H1 (cell line): ENCODE results near the gene NFIA. TPM values are rescaled to one million over a fixed set of nuclear protein-coding genes. Genes with fewer than 3 reads are reported as not detected.
A peak's percentile ranks its signal among the peaks of the same experiment; 100 is the strongest.

Experiments used
- CTCF ChIA-PET: fragments of 300-600 bp; sonication (Branson Sonifier 250); formaldehyde crosslinking; loops from one replicate; lab custom pipeline; 2021; ENCODE audit not compliant: partially characterized antibody; lab: Charles Lee
- POLR2A ChIA-PET: fragments of 300-600 bp; sonication (Branson Sonifier 250); formaldehyde crosslinking; loops from one replicate; lab custom pipeline; 2021; ENCODE audit warnings: inconsistent platforms; ENCODE audit not compliant: partially characterized antibody; lab: Charles Lee
- DNase-seq, 2 experiments: peaks; one replicate each; pipeline versions ENCODE4 v3.0.0 to v3.0.0-alpha.2; 2010 to 2022; ENCODE audit warnings: low spot score in 2 of 2, low read depth in 1 of 2, mixed read lengths in 1 of 2
- FAIRE-seq: peaks from 2 replicates; lab custom pipeline; 2011; peaks lifted over from hg19 to GRCh38; lab: Jason Lieb, UNC
- H2AFZ ChIP-seq: 2 replicates; pipeline ENCODE4 v1.8.1; 2012; ENCODE audit warnings: low read length, inconsistent platforms
- H2AK5ac ChIP-seq: 2 replicates; pipeline ENCODE4 v1.6.1; 2013; ENCODE audit warnings: low read depth, low read length
- H2BK120ac ChIP-seq: replicated peaks from 2 replicates; pipeline ENCODE3; 2013; ENCODE audit warnings: low read depth, low read length, inconsistent platforms
- H2BK12ac ChIP-seq: 2 replicates; pipeline ENCODE4 v1.6.1; 2013; ENCODE audit warnings: low read depth, low read length
- H2BK15ac ChIP-seq: 2 replicates; pipeline ENCODE4 v1.6.1; 2013; ENCODE audit warnings: low read length
- H2BK20ac ChIP-seq: 2 replicates; pipeline ENCODE4 v1.6.1; 2013; ENCODE audit warnings: low read length
- H2BK5ac ChIP-seq: 2 replicates; pipeline ENCODE4 v1.6.1; 2013; ENCODE audit warnings: low read depth, low read length
- H3K14ac ChIP-seq: 2 replicates; pipeline ENCODE4 v1.6.1; 2013; ENCODE audit warnings: inconsistent platforms; ENCODE audit not compliant: insufficient read length
- H3K18ac ChIP-seq: 2 replicates; pipeline ENCODE4 v1.6.1; 2013; ENCODE audit warnings: low read length; ENCODE audit errors: extremely low read depth
- H3K23ac ChIP-seq: 2 replicates; pipeline ENCODE4 v1.6.1; 2013; ENCODE audit warnings: inconsistent platforms; ENCODE audit not compliant: insufficient read length
- H3K23me2 ChIP-seq: 2 replicates; pipeline ENCODE4 v1.6.1; 2013; ENCODE audit warnings: low read depth, low read length
- H3K27ac ChIP-seq: 2 replicates; pipeline ENCODE4 v1.6.1; 2011; ENCODE audit warnings: low read depth, low read length, inconsistent platforms
- H3K27me3 ChIP-seq, 4 experiments: replicated peaks in 1 of 4; 1 replicate in 1 of 4; 2 replicates in 3 of 4; pipeline versions ENCODE4 v1.6.1 to v1.8.1; 2011 to 2013; ENCODE audit warnings: low read length in 3 of 4, mild to moderate bottlenecking in 3 of 4, inconsistent platforms in 2 of 4, mixed read lengths in 2 of 4, moderate library complexity in 1 of 4; ENCODE audit not compliant: control insufficient read depth in 3 of 4, insufficient read depth in 3 of 4; ENCODE audit errors: extremely low read depth in 1 of 4
- H3K36me3 ChIP-seq, 4 experiments: 2 replicates each; pipeline versions ENCODE4 v1.6.1 to v1.8.1; 2011 to 2013; ENCODE audit warnings: mild to moderate bottlenecking in 4 of 4, low read length in 3 of 4, moderate library complexity in 2 of 4, control low read depth in 1 of 4, inconsistent platforms in 1 of 4; ENCODE audit not compliant: insufficient read depth in 4 of 4, control insufficient read depth in 2 of 4
- H3K4ac ChIP-seq: replicated peaks from 2 replicates; pipeline ENCODE3; 2013; ENCODE audit warnings: low read length, low read depth, mixed read lengths, inconsistent platforms; ENCODE audit not compliant: insufficient read length
- H3K4me1 ChIP-seq, 4 experiments: replicated peaks in 1 of 4; 1 replicate in 1 of 4; 2 replicates in 3 of 4; pipeline versions ENCODE4 v1.6.1 to v1.8.1; 2011 to 2013; ENCODE audit warnings: low read length in 3 of 4, inconsistent platforms in 2 of 4, mixed read lengths in 1 of 4; ENCODE audit not compliant: insufficient read depth in 4 of 4, control insufficient read depth in 3 of 4
- H3K4me2 ChIP-seq, 2 experiments: 2 replicates each; pipeline versions ENCODE4 v1.6.1 to v1.8.1; 2011 to 2013; ENCODE audit warnings: low read depth in 2 of 2, low read length in 2 of 2, control low read depth in 1 of 2, inconsistent platforms in 1 of 2, mild to moderate bottlenecking in 1 of 2; ENCODE audit not compliant: insufficient read depth in 1 of 2
- H3K4me3 ChIP-seq, 4 experiments: fragments of 200-600, 300-600 bp in 1 of 4; sonication (generic), shearing (Covaris generic), sonication (Bioruptor Twin) in 1 of 4; 2 replicates each; pipeline versions ENCODE4 v1.5.1 to v1.8.1; 2011 to 2016; ENCODE audit warnings: low read length in 4 of 4, low read depth in 3 of 4, control low read depth in 2 of 4, inconsistent platforms in 2 of 4, mild to moderate bottlenecking in 2 of 4, mixed read lengths in 1 of 4, moderate library complexity in 1 of 4; ENCODE audit not compliant: insufficient read depth in 2 of 4; ENCODE audit errors: extremely low read depth in 1 of 4
- H3K56ac ChIP-seq: replicated peaks from 2 replicates; pipeline ENCODE3; 2013; ENCODE audit warnings: low read depth, mild to moderate bottlenecking, mixed read lengths, low read length, inconsistent platforms; ENCODE audit not compliant: insufficient read length
- H3K79me1 ChIP-seq: 2 replicates; pipeline ENCODE4 v1.6.1; 2013; ENCODE audit warnings: low read depth, low read length, control low read depth
- H3K79me2 ChIP-seq, 2 experiments: 2 replicates each; pipeline versions ENCODE4 v1.6.1 to v1.8.1; 2012 to 2013; ENCODE audit warnings: low read length in 2 of 2, mild to moderate bottlenecking in 2 of 2, inconsistent platforms in 1 of 2; ENCODE audit not compliant: insufficient read depth in 2 of 2, control insufficient read depth in 1 of 2
- H3K9ac ChIP-seq, 4 experiments: replicated peaks in 1 of 4; 1 replicate in 1 of 4; 2 replicates in 3 of 4; pipeline versions ENCODE4 v1.6.1 to v1.8.1; 2011 to 2013; ENCODE audit warnings: low read depth in 3 of 4, low read length in 3 of 4, control low read depth in 2 of 4, mild to moderate bottlenecking in 2 of 4, moderate library complexity in 2 of 4, inconsistent platforms in 1 of 4; ENCODE audit errors: extremely low read depth in 1 of 4
- H3K9me3 ChIP-seq, 2 experiments: 2 replicates each; pipeline versions ENCODE4 v1.6.1 to v1.8.1; 2012 to 2013; ENCODE audit warnings: mild to moderate bottlenecking in 2 of 2, moderate library complexity in 2 of 2, control low read depth in 1 of 2, inconsistent platforms in 1 of 2, low read depth in 1 of 2, low read length in 1 of 2, mixed read lengths in 1 of 2; ENCODE audit not compliant: insufficient read depth in 2 of 2
- H4K20me1 ChIP-seq, 2 experiments: replicated peaks in 1 of 2; 2 replicates each; pipeline versions ENCODE3 to v1.8.1; 2011 to 2013; ENCODE audit warnings: inconsistent platforms in 2 of 2, low read length in 2 of 2, mild to moderate bottlenecking in 1 of 2; ENCODE audit not compliant: insufficient read depth in 2 of 2, control insufficient read depth in 1 of 2
- H4K5ac ChIP-seq: 2 replicates; pipeline ENCODE4 v1.6.1; 2013; ENCODE audit warnings: low read length, low read depth, mixed read lengths, inconsistent platforms; ENCODE audit not compliant: insufficient read length
- H4K8ac ChIP-seq: 2 replicates; pipeline ENCODE4 v1.8.0; 2013; ENCODE audit warnings: mild to moderate bottlenecking, moderate library complexity, low read length, inconsistent platforms; ENCODE audit not compliant: insufficient read depth; ENCODE audit errors: extremely low read depth
- H4K91ac ChIP-seq: replicated peaks from 2 replicates; pipeline ENCODE3; 2013; ENCODE audit warnings: low read length, mixed read lengths, inconsistent platforms; ENCODE audit not compliant: insufficient read length
- CHD1 ChIP-seq: IDR thresholded peaks from 2 replicates; pipeline ENCODE4 v1.6.1; 2012; ENCODE audit warnings: low read depth, low read length, improper control_type of control experiment
- NANOG ChIP-seq: IDR thresholded peaks from 2 replicates; pipeline ENCODE4 v1.6.1; 2011; ENCODE audit warnings: low read length, low read depth, mild to moderate bottlenecking, inconsistent platforms; ENCODE audit not compliant: insufficient read depth, poor library complexity, severe bottlenecking
- ZNF274 ChIP-seq: IDR thresholded peaks from 2 replicates; pipeline ENCODE4 v1.7.0; 2012; ENCODE audit warnings: low read length, borderline replicate concordance; ENCODE audit errors: extremely low read depth
- WGBS, 2 experiments: shearing (Covaris generic) in 1 of 2; methylation state at CpG; one replicate each; pipeline versions ENCODE4 v1.1.6 to v1.1.7; 2013 to 2015; ENCODE audit warnings: low lambda C conversion rate in 2 of 2, mixed read lengths in 2 of 2, inconsistent platforms in 1 of 2, low coverage in 1 of 2, missing lambda C conversion rate in 1 of 2; ENCODE audit not compliant: insufficient replicate concordance in 2 of 2, insufficient coverage in 1 of 2, insufficient read length in 1 of 2; ENCODE audit errors: extremely low coverage in 1 of 2, missing lambda C conversion rate in 1 of 2; 5-methylcytosine and 5-hydroxymethylcytosine counted together
- polyA plus RNA-seq, 7 experiments: library from polyadenylated mRNA; depleted of rRNA in 3 of 7; stranded (reverse) in 5 of 7; unstranded in 2 of 7; fragments of >200 nt in 5 of 7; fragments of 200-250 nt in 2 of 7; gene quantifications; 1 replicate in 5 of 7; 2 replicates in 1 of 7; 4 replicates in 1 of 7; pipeline versions ENCODE4 v1.2.1 to v1.2.3, GENCODE V29; 2011 to 2013; ENCODE audit warnings: missing spikeins in 2 of 7, mixed read lengths in 2 of 7
- total RNA-seq: library from RNA; stranded (reverse); fragmentation: NEBNext Ultra II Directional; extraction: Animal tissue kit (Norgen Biotek cat#: 25700); gene quantifications from 2 replicates; pipeline ENCODE4 v1.2.1, GENCODE V29; 2021
- TF ChIP-seq, protein P1 (sequence below): IDR thresholded peaks from 2 replicates; pipeline ENCODE4 v1.6.1; 2011; ENCODE audit warnings: low read length, improper control_type of control experiment

NFIA gene
- total and polyA plus RNA-seq, 2 of the 8 experiments (the other 6 are each of a cell fraction or from before 2014, with no cell fraction given) = 1.8 to 2.3 TPM

DNA sequence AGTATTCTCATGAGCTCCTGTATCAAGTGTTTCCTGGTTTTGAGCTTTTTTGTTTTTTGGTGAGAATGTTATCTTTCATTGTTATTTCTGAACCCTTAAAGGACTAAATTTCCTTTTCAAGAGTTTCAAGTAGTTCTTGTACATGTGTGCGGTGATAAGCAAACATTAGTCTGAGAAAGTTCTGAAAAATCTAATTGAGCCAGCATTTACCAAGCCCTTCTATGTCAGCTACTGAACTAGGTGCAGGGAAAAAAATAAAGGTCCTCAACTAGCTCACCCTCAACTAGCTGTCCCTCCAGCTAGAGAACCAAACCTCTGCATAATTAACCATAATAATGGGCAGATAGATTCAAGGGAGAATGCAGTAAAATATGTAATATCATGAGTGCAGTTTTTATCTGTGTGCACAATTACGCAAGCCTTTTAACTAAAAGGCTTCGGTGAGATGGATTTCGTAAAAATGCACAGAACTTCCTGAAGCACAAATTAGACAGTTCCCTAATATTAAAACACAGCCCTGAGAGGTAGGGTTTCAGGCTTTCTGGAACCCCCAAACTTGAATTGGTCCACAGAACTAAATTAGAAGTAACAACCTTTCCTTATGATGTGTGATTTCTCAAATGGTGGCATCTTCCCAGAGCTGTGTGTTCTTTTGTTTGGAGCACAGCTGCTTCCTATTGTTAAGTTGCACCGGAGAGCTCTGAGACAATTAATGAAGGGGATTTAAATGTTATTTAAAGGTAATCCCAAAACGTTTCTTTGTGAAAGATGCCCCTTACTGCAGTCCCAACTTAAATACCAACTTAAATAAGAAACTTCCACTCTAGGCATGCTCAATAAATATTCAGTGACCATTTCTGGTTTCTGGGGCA, 165.8 kb downstream of the NFIA start:
- no peak overlapping the region for H2AK5ac ChIP-seq
- peak overlapping the region in 1 of 2 experiments; percentile 14; a peak in 1 of 4 replicates for H3K4me2 ChIP-seq
- H4K91ac ChIP-seq = no peak overlapping the region
- no peak overlapping the region for H3K56ac ChIP-seq
- H2BK12ac ChIP-seq = no peak overlapping the region
- H2AFZ ChIP-seq = no peak overlapping the region
- H3K23ac ChIP-seq = no peak overlapping the region
- TF ChIP-seq, protein P1, sequence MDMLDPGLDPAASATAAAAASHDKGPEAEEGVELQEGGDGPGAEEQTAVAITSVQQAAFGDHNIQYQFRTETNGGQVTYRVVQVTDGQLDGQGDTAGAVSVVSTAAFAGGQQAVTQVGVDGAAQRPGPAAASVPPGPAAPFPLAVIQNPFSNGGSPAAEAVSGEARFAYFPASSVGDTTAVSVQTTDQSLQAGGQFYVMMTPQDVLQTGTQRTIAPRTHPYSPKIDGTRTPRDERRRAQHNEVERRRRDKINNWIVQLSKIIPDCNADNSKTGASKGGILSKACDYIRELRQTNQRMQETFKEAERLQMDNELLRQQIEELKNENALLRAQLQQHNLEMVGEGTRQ = no peak
- TF ChIP-seq ZNF274 (no peak), NANOG (peak; percentile 65), CHD1 (no peak)
- peak overlapping the region; percentile 33 for H3K4ac ChIP-seq
- H3K9ac ChIP-seq = no peak overlapping the region
- H2BK15ac ChIP-seq = no peak overlapping the region
- H3K23me2 ChIP-seq = no peaks in the 10 kb centered on the region
- peaks cover 0 to 3% of the 10 kb centered on the region in 2 experiments; a peak in 1 of 4 replicates for H3K9me3 ChIP-seq
- H3K27me3 ChIP-seq = no peaks in the 10 kb centered on the region
- no peaks in the 10 kb centered on the region for H3K36me3 ChIP-seq
- peak overlapping the region; percentile 13 for H4K5ac ChIP-seq
- WGBS, 2 experiments = 61% methylated on average over 6 of the region's 6 CpGs; no CpG with 5 or more reads in 1 of the 2 experiments
- no peak overlapping the region for H3K27ac ChIP-seq
- POLR2A ChIA-PET = no interaction called here
- CTCF ChIA-PET = interaction anchor here (0.8 to 1.7 kb wide), 6 partner anchors 11 to 205 kb away, joined by 3 read pairs; no protein-coding TSS in a partner anchor
- no peak overlapping the region for H3K14ac ChIP-seq
- H3K79me1 ChIP-seq = no peaks in the 10 kb centered on the region
- peak overlapping the region; percentile 91 for H2BK120ac ChIP-seq
- H3K4me3 ChIP-seq = peak overlapping the region in 1 of 4 experiments; percentile 30; a peak in 1 of 8 replicates
- H3K18ac ChIP-seq = no peak overlapping the region
- no peak overlapping the region for H2BK20ac ChIP-seq
- no peak overlapping the region for H4K8ac ChIP-seq
- H2BK5ac ChIP-seq = no peak overlapping the region
- DNase-seq = no peak
- H3K4me1 ChIP-seq = peaks cover 2 to 13% (median 6%) of the 10 kb centered on the region in 4 experiments; a peak in 5 of 7 replicates
- no peaks in the 10 kb centered on the region for H3K79me2 ChIP-seq
- H4K20me1 ChIP-seq = no peaks in the 10 kb centered on the region
- FAIRE-seq = peak; percentile 50
